Caco-2 (cell line): ENCODE results near the gene FAM89A. TPM values are rescaled to one million over a fixed set of nuclear protein-coding genes. Genes with fewer than 3 reads are reported as not detected.

ENCODE experiments used
- BruUV-seq: library from RNA; stranded (reverse); fragments of 400-500 nt; replicated peaks from 2 replicates; lab custom pipeline; 2021; lab: Mats Ljungman, UMichigan
- CTCF ChIA-PET: fragments of 300-600 bp; sonication (Branson Sonifier 250); formaldehyde crosslinking; loops from one replicate; lab custom pipeline; 2022; ENCODE audit warnings: antibody characterized with exemption; lab: Charles Lee
- POLR2A ChIA-PET: fragments of 300-600 bp; sonication (Branson Sonifier 250); formaldehyde crosslinking; loops from one replicate; lab custom pipeline; 2022; ENCODE audit warnings: antibody characterized with exemption; lab: Charles Lee
- DNase-seq, 2 experiments: peaks; one replicate each; pipeline versions ENCODE4 v3.0.0 to v3.0.0-alpha.2; 2020 to 2022
- H3K27me3 ChIP-seq: replicated peaks from 2 replicates; pipeline ENCODE4 v1.6.0; 2011; ENCODE audit warnings: low read length; ENCODE audit not compliant: control insufficient read depth, insufficient read depth
- H3K36me3 ChIP-seq: 2 replicates; pipeline ENCODE4 v1.5.1; 2011; ENCODE audit warnings: low read length; ENCODE audit not compliant: control insufficient read depth, insufficient read depth
- H3K4me1 ChIP-seq: fragments of 250-450 bp; sonication (Bioruptor Pico); 2 replicates; pipeline ENCODE4 v1.5.1; 2020; ENCODE audit warnings: mild to moderate bottlenecking
- H3K4me3 ChIP-seq: 2 replicates; pipeline ENCODE4 v1.5.1; 2011; ENCODE audit warnings: low read depth, mild to moderate bottlenecking, control low read depth, low read length
- H3K9me3 ChIP-seq: fragments of 250-450 bp; sonication (Bioruptor Pico); 2 replicates; pipeline ENCODE4 v1.5.1; 2020; ENCODE audit warnings: mild to moderate bottlenecking, moderate library complexity
- H3K27ac Mint-ChIP-seq: one replicate; pipeline ENCODE4 v1.8.0; 2022; ENCODE audit warnings: mixed read lengths; ENCODE audit not compliant: unreplicated experiment
- H3K27me3 Mint-ChIP-seq: one replicate; pipeline ENCODE4 v1.8.0; 2022; ENCODE audit warnings: mixed read lengths; ENCODE audit not compliant: insufficient read depth, unreplicated experiment
- H3K36me3 Mint-ChIP-seq: one replicate; pipeline ENCODE4 v1.8.0; 2022; ENCODE audit warnings: mild to moderate bottlenecking, mixed read lengths; ENCODE audit not compliant: insufficient read depth, unreplicated experiment
- H3K4me1 Mint-ChIP-seq: one replicate; pipeline ENCODE4 v1.8.0; 2022; ENCODE audit warnings: low read depth, mixed read lengths; ENCODE audit not compliant: unreplicated experiment
- H3K4me3 Mint-ChIP-seq: one replicate; pipeline ENCODE4 v1.8.0; 2022; ENCODE audit warnings: mild to moderate bottlenecking, moderate library complexity, mixed read lengths; ENCODE audit not compliant: unreplicated experiment
- H3K9me3 Mint-ChIP-seq: one replicate; pipeline ENCODE4 v1.8.0; 2022; ENCODE audit warnings: mixed read lengths; ENCODE audit not compliant: unreplicated experiment
- intact Hi-C: fragments of 100-400 bp; cut with micrococcal nuclease; formaldehyde crosslinking; loops from one replicate; pipeline ENCODE4 v1.10.0; 2022; ENCODE audit not compliant: unreplicated experiment
- total RNA-seq: library from RNA; stranded (reverse); gene quantifications from 2 replicates; pipeline ENCODE4 v1.2.3, GENCODE V29; 2022
- TF ChIP-seq, protein P1 (sequence below), 2 experiments: fragments of 200-600 bp in 1 of 2; IDR thresholded peaks; 1 replicate in 1 of 2; 2 replicates in 1 of 2; pipeline versions ENCODE4 v1.5.1 to v1.8.0; 2011 to 2022; ENCODE audit warnings: antibody characterized with exemption in 1 of 2, control low read depth in 1 of 2, inconsistent platforms in 1 of 2, low read depth in 1 of 2, low read length in 1 of 2, mild to moderate bottlenecking in 1 of 2, moderate library complexity in 1 of 2; ENCODE audit not compliant: insufficient read depth in 1 of 2, severe bottlenecking in 1 of 2, unreplicated experiment in 1 of 2

Gene FAM89A
- total RNA-seq, 1 experiment from 2014 or later = 44.2 TPM

DNA sequence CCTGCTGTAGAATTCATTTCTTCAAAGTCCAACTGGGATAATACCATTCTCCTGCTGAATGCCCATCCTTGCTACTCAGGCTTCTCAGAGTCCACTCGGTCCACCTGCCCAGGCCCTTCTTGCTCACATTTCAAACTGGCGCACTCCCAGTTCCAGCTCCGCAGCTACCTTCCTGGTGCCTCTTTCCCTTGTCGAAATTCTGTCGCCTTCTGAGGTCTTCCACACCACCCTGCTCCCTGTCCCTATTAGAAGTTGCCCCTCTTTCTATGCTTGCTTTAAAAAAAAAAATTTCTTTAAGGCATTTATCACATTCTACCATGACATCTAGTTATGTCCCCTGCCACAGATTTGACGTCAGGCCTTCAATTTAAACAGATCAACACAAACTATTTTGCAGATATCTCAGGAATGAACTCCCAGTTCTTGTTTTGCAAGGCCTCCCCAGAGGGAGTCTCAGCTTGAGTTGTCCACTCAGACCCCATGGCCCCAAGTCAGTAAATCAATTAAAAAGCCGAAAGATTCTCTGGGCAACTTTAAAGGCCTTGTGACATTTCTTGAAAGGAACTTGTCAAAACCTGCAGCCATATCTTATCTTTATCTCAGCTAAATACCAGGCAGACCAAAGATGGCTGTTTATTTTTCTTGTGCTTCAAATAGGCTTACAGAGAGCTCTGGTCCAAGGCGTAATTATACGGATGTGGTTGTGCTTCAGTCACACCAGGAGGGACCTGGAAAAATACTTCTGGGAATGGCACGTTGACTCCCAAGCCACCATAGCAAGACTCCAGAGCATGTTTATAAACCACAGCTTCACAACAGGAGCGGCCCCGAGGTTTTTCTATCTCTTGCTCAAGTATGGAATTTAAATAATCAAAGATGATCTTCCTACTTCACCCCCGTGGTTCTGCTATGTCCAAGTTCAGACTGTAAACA is 2.2 kb downstream of the FAM89A start:
- DNase-seq = peak; percentile 78 to 80
- H3K4me3 Mint-ChIP-seq = peak overlapping the region; percentile 81
- H3K27ac Mint-ChIP-seq = peak overlapping the region; percentile 67
- TF ChIP-seq, protein P1, sequence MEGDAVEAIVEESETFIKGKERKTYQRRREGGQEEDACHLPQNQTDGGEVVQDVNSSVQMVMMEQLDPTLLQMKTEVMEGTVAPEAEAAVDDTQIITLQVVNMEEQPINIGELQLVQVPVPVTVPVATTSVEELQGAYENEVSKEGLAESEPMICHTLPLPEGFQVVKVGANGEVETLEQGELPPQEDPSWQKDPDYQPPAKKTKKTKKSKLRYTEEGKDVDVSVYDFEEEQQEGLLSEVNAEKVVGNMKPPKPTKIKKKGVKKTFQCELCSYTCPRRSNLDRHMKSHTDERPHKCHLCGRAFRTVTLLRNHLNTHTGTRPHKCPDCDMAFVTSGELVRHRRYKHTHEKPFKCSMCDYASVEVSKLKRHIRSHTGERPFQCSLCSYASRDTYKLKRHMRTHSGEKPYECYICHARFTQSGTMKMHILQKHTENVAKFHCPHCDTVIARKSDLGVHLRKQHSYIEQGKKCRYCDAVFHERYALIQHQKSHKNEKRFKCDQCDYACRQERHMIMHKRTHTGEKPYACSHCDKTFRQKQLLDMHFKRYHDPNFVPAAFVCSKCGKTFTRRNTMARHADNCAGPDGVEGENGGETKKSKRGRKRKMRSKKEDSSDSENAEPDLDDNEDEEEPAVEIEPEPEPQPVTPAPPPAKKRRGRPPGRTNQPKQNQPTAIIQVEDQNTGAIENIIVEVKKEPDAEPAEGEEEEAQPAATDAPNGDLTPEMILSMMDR (IDR thresholded peaks at IDR 0.05; ENCODE audit: insufficient read depth in 1 of 2, low read depth in 1 of 2, low read length in 1 of 2, severe bottlenecking in 1 of 2, unreplicated experiment in 1 of 2) = no peak
- ChIA-PET POLR2A (interaction anchor here (0.6 to 1.1 kb wide), 4 partner anchors 54 to 182 kb away, joined by 3 to 6 read pairs (median 3); partner anchors contain the start of gene C1orf198), CTCF (interaction anchor here (0.9 to 2.8 kb wide), 4 partner anchors 23 to 196 kb away, joined by 3 to 9 read pairs (median 3); no protein-coding TSS in a partner anchor)
- Histone ChIP-seq H3K27me3 (no peaks in the 10 kb centered on the region), H3K4me1 (peaks cover 37% of the 10 kb centered on the region), H3K4me3 (no peak overlapping the region), H3K36me3 (no peaks in the 10 kb centered on the region; the same call in 1 of the 2 replicates), H3K9me3 (no peaks in the 10 kb centered on the region)
- peaks cover 18% of the 10 kb centered on the region for H3K36me3 Mint-ChIP-seq
- intact Hi-C loops = loop anchor here (1.0 to 2.0 kb wide), 4 partner anchors 55 to 196 kb away; no protein-coding TSS in a partner anchor
- no peaks in the 10 kb centered on the region for H3K27me3 Mint-ChIP-seq
- H3K4me1 Mint-ChIP-seq = peaks cover 35% of the 10 kb centered on the region
- no peaks in the 10 kb centered on the region for H3K9me3 Mint-ChIP-seq
- BruUV-seq = no TSS peak

DNA sequence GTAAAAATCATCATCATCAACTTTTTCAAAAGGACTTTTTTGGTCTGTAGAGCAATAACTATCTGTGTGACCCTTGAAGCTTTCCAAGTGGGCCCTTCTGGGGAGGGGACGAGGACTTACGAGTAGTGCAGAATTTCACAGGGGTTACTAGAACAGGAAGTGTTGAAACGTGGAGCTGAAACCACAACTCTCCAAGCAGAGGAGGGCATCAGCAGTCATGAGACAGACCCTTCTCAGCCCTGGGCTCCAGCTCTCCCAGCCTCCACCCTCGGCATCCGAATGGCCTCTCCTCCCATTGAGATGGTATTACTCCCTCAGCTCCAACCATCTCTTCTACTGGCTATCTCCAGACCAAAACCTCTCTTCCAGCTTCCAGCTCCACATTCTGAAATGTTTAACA is 3.6 kb downstream of the FAM89A start:
- H3K4me3 ChIP-seq = no peak overlapping the region
- H3K27me3 ChIP-seq = no peaks in the 10 kb centered on the region
- H3K4me1 ChIP-seq = peaks cover 39% of the 10 kb centered on the region
- no peak overlapping the region for H3K4me3 Mint-ChIP-seq
- H3K36me3 ChIP-seq = no peaks in the 10 kb centered on the region; the same call in 1 of the 2 replicates
- ChIA-PET CTCF (interaction anchor here (2.8 kb wide), 1 partner anchor 56 kb away, joined by 9 read pairs; no protein-coding TSS in a partner anchor), POLR2A (no interaction called here)
- no peak for DNase-seq
- peak overlapping the region; percentile 25 for H3K27ac Mint-ChIP-seq
- peaks cover 18% of the 10 kb centered on the region for H3K36me3 Mint-ChIP-seq
- H3K9me3 ChIP-seq = no peaks in the 10 kb centered on the region
- BruUV-seq = no TSS peak
- TF ChIP-seq, protein P1 (IDR thresholded peaks at IDR 0.05; ENCODE audit: insufficient read depth in 1 of 2, low read depth in 1 of 2, low read length in 1 of 2, severe bottlenecking in 1 of 2, unreplicated experiment in 1 of 2) = no peak
- no peaks in the 10 kb centered on the region for H3K27me3 Mint-ChIP-seq
- H3K9me3 Mint-ChIP-seq = no peaks in the 10 kb centered on the region
- intact Hi-C loops = no loop called here
- peaks cover 32% of the 10 kb centered on the region for H3K4me1 Mint-ChIP-seq

DNA sequence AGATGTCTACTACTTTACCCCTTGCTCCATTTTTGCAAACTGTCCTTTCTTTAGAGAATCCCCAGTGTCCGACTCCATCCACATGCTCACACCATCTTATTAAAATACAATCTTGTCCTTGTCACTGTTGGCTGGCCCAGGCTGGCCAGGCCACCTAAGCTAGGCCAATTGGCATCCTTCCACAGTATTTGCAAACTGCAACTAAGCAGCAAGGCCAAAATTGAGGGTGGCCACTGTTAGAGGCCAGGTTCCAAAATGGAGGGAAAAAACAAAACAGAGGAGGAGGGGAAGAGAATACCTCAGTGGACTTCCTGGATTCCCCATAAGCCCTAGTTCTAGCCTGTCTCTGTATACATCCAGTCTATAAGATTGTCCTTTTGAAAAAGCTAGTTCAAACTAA is 4.3 kb downstream of the FAM89A start:
- intact Hi-C loops = no loop called here
- Mint-ChIP-seq H3K9me3 (no peaks in the 10 kb centered on the region), H3K27ac (peak overlapping the region; percentile 25), H3K27me3 (no peaks in the 10 kb centered on the region), H3K4me1 (peaks cover 28% of the 10 kb centered on the region), H3K36me3 (peaks cover 18% of the 10 kb centered on the region), H3K4me3 (no peak overlapping the region)
- ChIA-PET POLR2A (no interaction called here), CTCF (no interaction called here)
- TF ChIP-seq, protein P1 (IDR thresholded peaks at IDR 0.05; ENCODE audit: insufficient read depth in 1 of 2, low read depth in 1 of 2, low read length in 1 of 2, severe bottlenecking in 1 of 2, unreplicated experiment in 1 of 2) = no peak
- Histone ChIP-seq H3K4me1 (peaks cover 34% of the 10 kb centered on the region), H3K27me3 (no peaks in the 10 kb centered on the region), H3K4me3 (no peak overlapping the region), H3K36me3 (no peaks in the 10 kb centered on the region; the same call in 1 of the 2 replicates), H3K9me3 (no peaks in the 10 kb centered on the region)
- no peak for DNase-seq
- BruUV-seq = no TSS peak
